PC-9 (cell line): Measurements from ENCODE around the gene IFRD2. TPM values are rescaled to one million over a fixed set of nuclear protein-coding genes. Genes with fewer than 3 reads are reported as not detected.
A peak's percentile ranks its signal among the peaks of the same experiment; 100 is the strongest.

Experiments used
- BruUV-seq: library from RNA; stranded (reverse); fragments of 400-500 nt; replicated peaks from 2 replicates; lab custom pipeline; 2021; lab: Mats Ljungman, UMichigan
- CTCF ChIA-PET: fragments of 300-600 bp; sonication (Branson Sonifier 250); formaldehyde crosslinking; loops from one replicate; lab custom pipeline; 2022; ENCODE audit warnings: antibody characterized with exemption; lab: Charles Lee
- POLR2A ChIA-PET: fragments of 300-600 bp; sonication (Branson Sonifier 250); formaldehyde crosslinking; loops from one replicate; lab custom pipeline; 2022; ENCODE audit warnings: antibody characterized with exemption; ENCODE audit not compliant: unreplicated experiment; lab: Charles Lee
- DNase-seq, 2 experiments: peaks; one replicate each; pipeline versions ENCODE4 v3.0.0 to v3.0.0-alpha.2; 2015 to 2022; ENCODE audit warnings: mixed read lengths in 1 of 2
- H2AFZ ChIP-seq: fragments of 200-600 bp; sonication (generic); 2 replicates; pipeline ENCODE4 v1.8.1; 2017; ENCODE audit warnings: antibody characterized with exemption
- H3F3A ChIP-seq: fragments of 200-600 bp; sonication (generic); 2 replicates; pipeline ENCODE4 v1.8.1; 2017; ENCODE audit warnings: antibody characterized with exemption, mild to moderate bottlenecking, low read depth; ENCODE audit not compliant: insufficient read depth
- H3K27ac ChIP-seq: fragments of 200-600 bp; sonication (generic); 2 replicates; pipeline ENCODE4 v1.6.1; 2016; ENCODE audit warnings: mixed run types
- H3K27me3 ChIP-seq: fragments of 200-600 bp; sonication (generic); 2 replicates; pipeline ENCODE4 v1.6.1; 2016; ENCODE audit warnings: low read depth, mixed run types; ENCODE audit not compliant: insufficient read depth
- H3K36me3 ChIP-seq: fragments of 200-600 bp; sonication (generic); 2 replicates; pipeline ENCODE4 v1.6.1; 2016; ENCODE audit warnings: low read depth, mixed run types
- H3K4me1 ChIP-seq: fragments of 200-600 bp; sonication (generic); replicated peaks from 2 replicates; pipeline ENCODE4 v1.6.1; 2016; ENCODE audit warnings: mixed run types; ENCODE audit not compliant: insufficient read depth
- H3K4me2 ChIP-seq: fragments of 200-600 bp; sonication (generic); 2 replicates; pipeline ENCODE4 v1.6.1; 2017; ENCODE audit warnings: mixed run types
- H3K4me3 ChIP-seq: fragments of 200-600 bp; sonication (generic); 2 replicates; pipeline ENCODE4 v1.6.1; 2016; ENCODE audit warnings: mixed run types
- H3K79me2 ChIP-seq: fragments of 200-600 bp; sonication (generic); 2 replicates; pipeline ENCODE4 v1.6.1; 2017; ENCODE audit warnings: low read depth, mixed run types
- H3K9me2 ChIP-seq: fragments of 200-600 bp; sonication (generic); 2 replicates; pipeline ENCODE4 v1.8.1; 2017; ENCODE audit warnings: mild to moderate bottlenecking; ENCODE audit not compliant: insufficient read depth
- H3K9me3 ChIP-seq: fragments of 200-600 bp; sonication (generic); 2 replicates; pipeline ENCODE4 v1.8.1; 2016; ENCODE audit warnings: low read depth; ENCODE audit not compliant: insufficient read depth
- H4K20me1 ChIP-seq: fragments of 200-600 bp; sonication (generic); 2 replicates; pipeline ENCODE4 v1.8.1; 2017; ENCODE audit not compliant: insufficient read depth
- EZH2 ChIP-seq: fragments of 200-600 bp; sonication (generic); IDR thresholded peaks from 2 replicates; pipeline ENCODE4 v1.8.0; 2017; ENCODE audit warnings: antibody characterized with exemption, low read depth
- intact Hi-C: fragments of 100-400 bp; cut with micrococcal nuclease; formaldehyde crosslinking; loops from one replicate; pipeline ENCODE4 v1.10.0; 2022; ENCODE audit not compliant: unreplicated experiment
- total RNA-seq: library from RNA; stranded (reverse); gene quantifications from 2 replicates; pipeline ENCODE4 v1.2.3, GENCODE V29; 2021
- TF ChIP-seq, protein P1 (sequence below): fragments of 200-600 bp; sonication (generic); conservative IDR thresholded peaks from 2 replicates; pipeline ENCODE4 v1.6.1; 2017; ENCODE audit warnings: mixed run types, antibody characterized with exemption, mild to moderate bottlenecking, moderate library complexity

IFRD2 gene
- total RNA-seq, 1 experiment from 2014 or later: 93.1 TPM

DNA sequence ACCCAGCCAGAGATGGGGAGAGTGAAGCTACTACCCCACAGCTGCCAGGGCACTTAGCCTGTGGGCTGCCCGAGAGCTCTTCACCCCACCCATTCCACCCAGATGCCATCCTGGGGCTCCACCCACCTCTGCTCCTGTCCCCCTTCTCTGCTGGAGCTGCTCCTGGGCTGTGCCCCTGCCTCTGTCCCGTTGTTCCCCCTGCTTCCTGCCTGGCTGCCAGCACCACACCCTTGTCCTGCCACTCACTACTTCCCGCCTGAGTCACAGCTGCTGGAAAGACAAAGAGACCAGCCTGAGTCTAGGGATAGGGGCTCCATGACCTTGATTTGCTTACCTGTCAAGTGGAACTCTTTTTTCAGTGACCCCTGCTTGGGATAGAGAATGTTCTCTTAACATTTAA lies 43.8 kb downstream of the IFRD2 start:
- DNase-seq: peak; percentile 32 to 74
- Histone ChIP-seq H4K20me1 (no peaks in the 10 kb centered on the region; the same call in 1 of the 2 replicates), H3K9me3 (no peaks in the 10 kb centered on the region), H3K4me3 (no peak overlapping the region), H3K36me3 (no peaks in the 10 kb centered on the region), H3F3A (peaks cover 29% of the 10 kb centered on the region), H3K4me2 (peak overlapping the region; percentile 23; the same call in 1 of the 2 replicates), H3K27me3 (no peaks in the 10 kb centered on the region), H3K9me2 (no peaks in the 10 kb centered on the region), H3K79me2 (peaks cover 20% of the 10 kb centered on the region), H3K27ac (peak overlapping the region; percentile 16; the same call in 1 of the 2 replicates), H3K4me1 (peaks cover 33% of the 10 kb centered on the region), H2AFZ (no peak overlapping the region)
- ChIA-PET POLR2A (interaction anchor here (0.6 to 1.2 kb wide), 3 partner anchors 13 to 374 kb away, joined by 3 to 6 read pairs (median 4); no protein-coding TSS in a partner anchor), CTCF (interaction anchor here (0.5 to 1.0 kb wide), 2 partner anchors 10 to 15 kb away, joined by 3 to 5 read pairs; no protein-coding TSS in a partner anchor)
- TF ChIP-seq EZH2: no peak
- TF ChIP-seq, protein P1, sequence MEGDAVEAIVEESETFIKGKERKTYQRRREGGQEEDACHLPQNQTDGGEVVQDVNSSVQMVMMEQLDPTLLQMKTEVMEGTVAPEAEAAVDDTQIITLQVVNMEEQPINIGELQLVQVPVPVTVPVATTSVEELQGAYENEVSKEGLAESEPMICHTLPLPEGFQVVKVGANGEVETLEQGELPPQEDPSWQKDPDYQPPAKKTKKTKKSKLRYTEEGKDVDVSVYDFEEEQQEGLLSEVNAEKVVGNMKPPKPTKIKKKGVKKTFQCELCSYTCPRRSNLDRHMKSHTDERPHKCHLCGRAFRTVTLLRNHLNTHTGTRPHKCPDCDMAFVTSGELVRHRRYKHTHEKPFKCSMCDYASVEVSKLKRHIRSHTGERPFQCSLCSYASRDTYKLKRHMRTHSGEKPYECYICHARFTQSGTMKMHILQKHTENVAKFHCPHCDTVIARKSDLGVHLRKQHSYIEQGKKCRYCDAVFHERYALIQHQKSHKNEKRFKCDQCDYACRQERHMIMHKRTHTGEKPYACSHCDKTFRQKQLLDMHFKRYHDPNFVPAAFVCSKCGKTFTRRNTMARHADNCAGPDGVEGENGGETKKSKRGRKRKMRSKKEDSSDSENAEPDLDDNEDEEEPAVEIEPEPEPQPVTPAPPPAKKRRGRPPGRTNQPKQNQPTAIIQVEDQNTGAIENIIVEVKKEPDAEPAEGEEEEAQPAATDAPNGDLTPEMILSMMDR: no peak
- BruUV-seq: no TSS peak
- intact Hi-C loops: no loop called here

DNA sequence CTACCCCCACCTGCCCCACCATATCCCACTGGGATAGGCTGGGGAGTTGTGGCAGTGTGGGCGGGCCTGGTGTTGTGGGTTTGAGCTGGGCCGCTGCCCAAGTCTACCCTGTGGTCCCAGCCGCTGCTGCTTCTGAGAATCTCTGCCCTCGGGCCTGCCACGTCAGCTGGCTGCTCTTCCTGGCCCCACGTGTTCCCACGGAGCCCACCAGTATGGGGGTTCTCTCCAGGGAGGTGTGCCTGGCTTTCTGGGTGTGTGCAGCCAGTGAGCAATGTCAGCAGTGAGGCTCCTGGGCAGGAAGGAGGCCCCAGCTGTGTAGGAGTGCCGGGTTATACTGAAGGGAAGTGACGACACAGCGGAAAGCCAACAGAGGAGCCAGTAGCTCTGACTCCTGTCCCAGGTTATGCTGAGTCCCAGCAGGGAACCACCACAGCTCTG lies 45.7 kb downstream of the IFRD2 start:
- peak overlapping the region; percentile 58; the same call in 1 of the 2 replicates for H2AFZ ChIP-seq
- no peaks in the 10 kb centered on the region; the same call in 1 of the 2 replicates for H4K20me1 ChIP-seq
- CTCF ChIA-PET: interaction anchor here (0.6 to 1.4 kb wide), 12 partner anchors 8 to 106 kb away, joined by 3 to 22 read pairs (median 4); partner anchors contain the start of genes GNAI2, HYAL3 and NAA80

More for the DNA sequence above, 45.7 kb downstream of the IFRD2 start:
- peak overlapping the region; percentile 84 for H3K27ac ChIP-seq
- no peaks in the 10 kb centered on the region for H3K27me3 ChIP-seq
- peaks cover 33% of the 10 kb centered on the region for H3K4me1 ChIP-seq
- intact Hi-C loops: loop anchor here (1.0 kb wide), 1 partner anchor 19 kb away; no protein-coding TSS in a partner anchor
- POLR2A ChIA-PET: interaction anchor here (0.8 to 1.1 kb wide), 3 partner anchors 11 to 91 kb away, joined by 3 to 10 read pairs (median 5); partner anchors contain the start of gene GNAI2
- H3F3A ChIP-seq: peaks cover 31% of the 10 kb centered on the region
- no peaks in the 10 kb centered on the region for H3K9me3 ChIP-seq
- no peak for TF ChIP-seq EZH2
- TF ChIP-seq, protein P1: peak; percentile 40; the same call in 1 of the 2 replicates
- H3K36me3 ChIP-seq: no peaks in the 10 kb centered on the region
- H3K4me3 ChIP-seq: peak overlapping the region; percentile 6; the same call in 1 of the 2 replicates
- H3K4me2 ChIP-seq: peak overlapping the region; percentile 64
- BruUV-seq: no TSS peak
- peak; percentile 80 to 86 for DNase-seq
- H3K79me2 ChIP-seq: peaks cover 20% of the 10 kb centered on the region
- no peaks in the 10 kb centered on the region for H3K9me2 ChIP-seq
